Kidney epithelial cell (primary cell): ENCODE data around the gene UTF1. TPM values are rescaled to one million over a fixed set of nuclear protein-coding genes. Genes with fewer than 3 reads are reported as not detected.

Source experiments
- DNase-seq: peaks from one replicate; pipeline ENCODE4 v3.0.0-alpha.2; 2010; ENCODE audit warnings: low read depth
- H3K27me3 ChIP-seq: 2 replicates; pipeline ENCODE4 v1.6.0; 2011; ENCODE audit warnings: low read length; ENCODE audit not compliant: control insufficient read depth, insufficient read depth
- H3K36me3 ChIP-seq: 2 replicates; pipeline ENCODE4 v1.5.1; 2011; ENCODE audit warnings: low read length; ENCODE audit not compliant: control insufficient read depth, insufficient read depth
- H3K4me3 ChIP-seq: 2 replicates; pipeline ENCODE4 v1.5.1; 2011; ENCODE audit warnings: low read depth, mild to moderate bottlenecking, control low read depth, low read length
- total RNA-seq: library from RNA; depleted of rRNA; stranded (reverse); fragments of >200 nt; gene quantifications from 2 replicates; pipeline ENCODE4 v1.2.3, GENCODE V29; 2015
- TF ChIP-seq, protein P1 (sequence below): IDR thresholded peaks from 2 replicates; pipeline ENCODE4 v1.5.1; 2011; ENCODE audit warnings: mild to moderate bottlenecking, moderate library complexity, low read length, control low read depth, inconsistent platforms; ENCODE audit not compliant: insufficient read depth, poor library complexity, severe bottlenecking

The UTF1 gene
- total RNA-seq, 1 donor from 2014 or later: not detected

DNA sequence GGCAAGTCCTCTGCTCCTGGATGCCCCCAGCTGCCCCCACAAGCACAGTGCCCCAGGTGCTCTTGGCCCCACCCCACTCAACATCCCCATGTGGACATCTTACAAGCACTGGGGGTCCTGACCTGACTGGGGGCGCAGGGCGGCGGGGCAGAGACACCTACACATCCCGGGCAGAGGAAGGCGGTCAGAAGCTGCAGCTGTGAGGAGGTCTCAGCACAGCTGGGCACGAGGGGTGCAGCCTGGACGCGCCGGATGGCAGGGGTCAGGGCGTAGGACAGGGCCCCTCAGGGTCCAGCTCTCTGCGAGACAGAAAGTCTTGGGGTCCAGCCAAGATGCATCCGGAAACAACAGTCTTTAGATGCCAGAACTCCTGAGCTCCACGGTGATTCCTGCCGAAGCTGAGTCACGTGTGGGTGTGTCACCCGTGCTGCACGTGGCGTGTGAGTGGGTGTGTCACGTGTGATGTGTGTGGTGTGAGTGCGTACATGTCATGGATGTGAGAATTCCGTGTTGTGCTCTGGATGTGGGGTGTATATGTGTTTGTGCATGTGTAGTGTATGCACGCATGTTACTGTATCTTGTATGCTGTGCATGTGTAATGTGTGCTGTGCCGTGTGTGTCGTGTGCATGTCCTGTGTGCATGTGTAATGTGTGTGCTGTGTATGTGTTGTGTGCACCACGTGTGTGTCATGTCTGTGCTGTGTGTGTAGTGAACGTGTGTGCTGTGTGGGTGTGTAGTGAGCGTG is 12.8 kb downstream of the UTF1 start:
- TF ChIP-seq, protein P1, sequence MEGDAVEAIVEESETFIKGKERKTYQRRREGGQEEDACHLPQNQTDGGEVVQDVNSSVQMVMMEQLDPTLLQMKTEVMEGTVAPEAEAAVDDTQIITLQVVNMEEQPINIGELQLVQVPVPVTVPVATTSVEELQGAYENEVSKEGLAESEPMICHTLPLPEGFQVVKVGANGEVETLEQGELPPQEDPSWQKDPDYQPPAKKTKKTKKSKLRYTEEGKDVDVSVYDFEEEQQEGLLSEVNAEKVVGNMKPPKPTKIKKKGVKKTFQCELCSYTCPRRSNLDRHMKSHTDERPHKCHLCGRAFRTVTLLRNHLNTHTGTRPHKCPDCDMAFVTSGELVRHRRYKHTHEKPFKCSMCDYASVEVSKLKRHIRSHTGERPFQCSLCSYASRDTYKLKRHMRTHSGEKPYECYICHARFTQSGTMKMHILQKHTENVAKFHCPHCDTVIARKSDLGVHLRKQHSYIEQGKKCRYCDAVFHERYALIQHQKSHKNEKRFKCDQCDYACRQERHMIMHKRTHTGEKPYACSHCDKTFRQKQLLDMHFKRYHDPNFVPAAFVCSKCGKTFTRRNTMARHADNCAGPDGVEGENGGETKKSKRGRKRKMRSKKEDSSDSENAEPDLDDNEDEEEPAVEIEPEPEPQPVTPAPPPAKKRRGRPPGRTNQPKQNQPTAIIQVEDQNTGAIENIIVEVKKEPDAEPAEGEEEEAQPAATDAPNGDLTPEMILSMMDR: no peak
- DNase-seq: no peak
- peaks cover 72% of the 10 kb centered on the region for H3K27me3 ChIP-seq

DNA sequence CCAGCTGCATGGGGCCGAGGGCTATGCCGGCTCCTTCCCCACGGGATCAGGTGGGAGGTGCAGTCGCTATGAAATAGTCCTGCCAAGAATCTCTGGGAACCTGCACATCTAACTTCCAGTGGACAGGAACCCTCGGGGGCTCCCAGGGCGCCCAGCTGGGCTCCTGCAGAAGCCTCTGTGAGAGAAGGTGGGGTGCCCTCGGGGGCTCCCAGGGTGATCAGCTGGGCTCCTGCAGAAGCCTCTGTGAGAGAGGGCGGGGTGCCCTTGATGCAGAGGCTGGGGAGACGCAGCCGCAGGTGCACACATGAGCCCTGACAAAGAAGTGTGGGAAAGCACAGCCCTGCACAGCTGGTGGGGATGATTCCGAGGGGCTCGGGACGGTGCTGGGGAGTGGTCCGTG is 13.6 kb downstream of the UTF1 start:
- no peak overlapping the region for H3K4me3 ChIP-seq
- TF ChIP-seq, protein P1: no peak
- H3K27me3 ChIP-seq: peaks cover 71% of the 10 kb centered on the region
- no peak for DNase-seq
- no peaks in the 10 kb centered on the region for H3K36me3 ChIP-seq

More for the DNA sequence above, 12.8 kb downstream of the UTF1 start:
- no peaks in the 10 kb centered on the region for H3K36me3 ChIP-seq
- no peak overlapping the region for H3K4me3 ChIP-seq

DNA sequence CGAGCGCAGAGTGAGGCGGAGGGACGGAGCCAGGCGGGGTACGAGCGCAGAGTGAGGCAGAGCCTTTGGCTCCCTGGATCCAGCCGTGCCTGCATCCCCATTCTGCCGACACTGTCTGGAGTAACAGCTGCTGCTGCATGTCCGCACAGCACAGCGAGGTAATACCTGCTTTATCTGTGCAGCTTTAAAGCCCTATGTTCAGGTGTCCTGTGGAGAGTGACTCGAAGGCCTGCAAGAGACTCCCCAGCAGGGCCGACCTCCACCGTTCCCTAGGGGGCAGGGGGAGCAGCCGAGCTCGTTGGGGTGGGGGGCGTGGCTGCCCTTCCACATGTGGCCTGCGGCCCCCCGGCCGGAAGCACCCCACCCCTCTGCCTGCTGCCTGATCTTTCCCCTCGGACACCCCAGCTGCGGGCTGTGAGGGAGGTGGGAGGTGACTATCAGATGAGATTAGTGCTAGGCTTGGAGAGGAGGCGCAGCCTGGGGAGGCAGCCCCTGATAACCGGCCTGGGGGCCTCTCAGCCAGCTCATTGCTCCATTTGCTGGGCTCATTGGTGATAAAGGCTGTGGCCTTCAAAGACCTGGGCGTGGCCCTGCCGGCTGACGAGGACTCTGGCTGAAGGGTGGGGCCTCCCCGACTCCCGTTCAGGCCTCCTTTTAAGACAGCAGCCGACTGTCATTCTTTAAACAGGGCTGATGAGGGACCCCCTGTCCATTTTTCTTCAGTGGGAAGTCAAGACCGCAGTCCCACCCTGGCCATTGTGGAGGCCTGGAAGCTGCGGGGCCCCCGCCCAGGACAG is 15.6 kb downstream of the UTF1 start:
- no peak overlapping the region for H3K4me3 ChIP-seq
- no peak for DNase-seq
- TF ChIP-seq, protein P1: no peak
- H3K27me3 ChIP-seq: peaks cover 67% of the 10 kb centered on the region
- H3K36me3 ChIP-seq: no peaks in the 10 kb centered on the region

DNA sequence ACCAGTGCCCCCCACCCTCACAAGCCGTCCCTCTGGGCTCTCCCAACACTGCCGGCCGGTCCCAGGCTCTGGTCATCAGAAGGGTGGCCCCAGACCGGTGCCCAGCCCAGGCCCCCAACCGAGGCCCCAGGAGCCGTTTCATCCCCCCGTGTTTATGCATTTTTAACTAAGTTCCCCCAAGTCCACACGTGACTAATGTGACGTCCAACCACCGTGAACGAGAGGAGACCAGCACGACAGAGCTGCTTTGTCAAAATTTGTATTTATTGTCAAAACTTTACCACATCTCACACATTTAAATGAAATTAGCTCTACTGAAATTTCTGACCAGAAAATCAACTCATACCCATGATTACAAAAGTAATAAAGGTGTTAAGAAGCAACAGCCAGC is 16.2 kb downstream of the UTF1 start:
- H3K27me3 ChIP-seq: peaks cover 63% of the 10 kb centered on the region
- no peak for DNase-seq
- TF ChIP-seq, protein P1: no peak

DNA sequence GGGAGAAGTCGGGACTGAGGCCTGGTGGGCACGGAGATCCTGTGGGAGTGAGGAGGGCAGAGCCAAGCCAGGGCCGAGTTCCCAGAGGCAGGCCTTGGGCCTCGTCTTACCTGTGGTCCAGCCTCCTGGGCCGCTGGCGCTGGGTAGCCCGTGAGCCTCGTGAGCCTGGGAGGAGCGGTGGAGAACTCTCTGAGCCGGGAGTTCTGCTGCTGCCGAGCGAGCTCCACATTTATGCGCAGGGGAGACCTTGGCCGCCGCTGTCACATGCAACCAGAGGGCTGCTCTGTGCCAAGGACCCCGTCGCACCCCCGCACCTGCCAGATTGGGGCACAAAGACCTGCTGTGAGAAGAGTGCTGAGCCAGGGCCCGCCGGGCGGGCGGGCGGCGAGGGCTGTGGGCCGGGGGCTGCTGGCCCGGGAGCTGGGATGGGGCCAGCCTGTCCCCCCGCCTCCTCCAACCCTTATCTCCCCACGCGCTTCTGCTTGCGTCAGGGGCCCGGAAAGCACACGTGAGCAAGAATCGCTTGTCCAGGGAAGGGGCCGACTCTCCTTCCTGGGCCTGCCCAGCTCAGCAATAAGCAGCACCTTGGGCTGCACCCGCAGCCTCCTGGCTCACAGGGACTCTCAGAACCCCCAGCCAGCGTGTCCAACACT is 17.8 kb downstream of the UTF1 start:
- Histone ChIP-seq H3K36me3 (no peaks in the 10 kb centered on the region), H3K4me3 (no peak overlapping the region), H3K27me3 (peaks cover 47% of the 10 kb centered on the region)
- no peak for DNase-seq
- TF ChIP-seq, protein P1: no peak

More for the DNA sequence above, 16.2 kb downstream of the UTF1 start:
- Histone ChIP-seq H3K36me3 (no peaks in the 10 kb centered on the region), H3K4me3 (no peak overlapping the region)
